ENCODE data around the gene NLRP9. TPM values are rescaled to one million over a fixed set of nuclear protein-coding genes. Genes with fewer than 3 reads are reported as not detected.

NLRP9 gene
- polyA plus RNA-seq, 1 experiment, result not detected

DNA sequence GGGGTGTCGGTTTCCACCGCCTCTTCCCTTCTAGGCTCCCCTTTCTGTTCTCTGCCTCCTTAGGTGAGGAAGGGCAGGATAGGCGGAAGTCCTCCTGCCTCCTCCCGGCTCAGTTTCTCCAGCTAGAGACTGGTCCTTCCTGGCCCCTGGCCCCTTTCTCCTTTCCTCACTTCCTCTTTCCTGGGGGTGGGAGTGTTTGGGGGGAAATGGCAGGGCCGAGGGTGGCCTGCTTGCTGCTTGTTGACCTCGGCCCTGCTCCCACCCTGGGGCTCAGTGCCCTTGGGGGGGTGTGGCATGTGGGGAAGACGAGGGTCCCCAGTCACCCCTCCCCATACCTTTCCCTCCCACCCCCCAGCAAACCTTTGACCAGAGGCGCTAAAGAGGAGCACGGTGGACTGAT, 78.4 kb downstream of the NLRP9 start:
- ChIA-PET POLR2A (interaction anchor here (0.7 kb wide), 1 partner anchor 10 kb away, joined by 7 read pairs; no protein-coding TSS in a partner anchor), CTCF (interaction anchor here (0.6 to 2.3 kb wide), 3 partner anchors 12 to 27 kb away, joined by 3 to 8 read pairs (median 5); no protein-coding TSS in a partner anchor)
- Histone ChIP-seq H3K9me3 (ENCODE audit: control insufficient read depth, insufficient read depth, low read length) (no peaks in the 10 kb centered on the region), H3K4me3 (ENCODE audit: low read depth, low read length) (no peak overlapping the region), H3K27me3 (ENCODE audit: control insufficient read depth, insufficient read depth, low read length) (no peaks in the 10 kb centered on the region), H3K27ac (ENCODE audit: low read depth, low read length) (no peak overlapping the region)
- no peak for TF ChIP-seq CTCF (IDR thresholded peaks at IDR 0.05; ENCODE audit: low read depth, low read length)
- DNase-seq (ENCODE audit: low read depth, low spot score), result no peak

DNA sequence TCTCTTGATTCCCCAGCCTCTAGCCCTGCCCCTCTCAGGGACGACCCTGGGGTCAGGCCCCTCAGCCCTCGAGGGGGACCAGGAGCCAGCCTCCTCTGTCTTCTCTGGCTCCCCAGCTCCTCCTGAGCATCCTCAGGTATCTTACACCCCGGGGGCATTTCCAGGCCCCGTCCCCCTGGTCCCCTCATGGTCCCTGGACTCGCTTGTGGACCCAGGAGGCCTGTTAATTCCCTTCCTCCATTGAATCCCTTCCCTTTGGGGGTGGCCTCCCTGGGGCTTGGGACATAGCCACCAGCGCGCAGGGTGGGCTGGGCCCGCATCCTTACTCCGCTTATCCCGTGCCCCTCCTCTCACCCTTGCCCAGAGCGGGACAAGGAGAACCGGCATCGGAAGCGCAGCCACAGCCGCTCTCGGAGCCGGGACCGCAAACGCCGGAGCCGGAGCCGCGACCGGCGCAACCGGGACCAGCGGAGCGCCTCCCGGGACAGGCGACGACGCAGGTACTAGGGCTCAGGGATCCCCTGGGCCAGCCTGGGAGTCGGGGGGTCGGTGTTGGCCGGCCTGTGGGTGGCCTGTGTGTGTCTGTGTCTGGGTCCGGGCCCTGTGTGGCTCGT, 79.2 kb downstream of the NLRP9 start:
- CTCF ChIA-PET, result interaction anchor here (1.0 to 2.3 kb wide), 2 partner anchors 13 to 26 kb away, joined by 3 to 8 read pairs; no protein-coding TSS in a partner anchor
- H3K27ac ChIP-seq (ENCODE audit: low read depth, low read length), result no peak overlapping the region
- H3K4me3 ChIP-seq (ENCODE audit: low read depth, low read length), result no peak overlapping the region
- no peaks in the 10 kb centered on the region for H3K27me3 ChIP-seq (ENCODE audit: control insufficient read depth, insufficient read depth, low read length)
- TF ChIP-seq CTCF (IDR thresholded peaks at IDR 0.05; ENCODE audit: low read depth, low read length), result no peak
- POLR2A ChIA-PET, result no interaction called here
- no peak for DNase-seq (ENCODE audit: low read depth, low spot score)
- no peaks in the 10 kb centered on the region for H3K9me3 ChIP-seq (ENCODE audit: control insufficient read depth, insufficient read depth, low read length)

Small RNA genes within 50 kb of the gene (small RNA-seq; reads per million reads assigned to genes)
- gene AC010525.2 (ENCODE audit: insufficient read length, low read depth), result not detected

Other genes starting within 250 kb of the NLRP9 start
- 2.1 and 3.1 TPM in 2 replicates for gene SSC5D, start 250.0 kb downstream of the NLRP9 start, polyA plus RNA-seq (2011; rRNA removed)
- 0.10 and 0.15 TPM in 2 replicates for gene SBK2, start 201.3 kb downstream of the NLRP9 start, polyA plus RNA-seq (2011; rRNA removed)
- not detected in 2 replicates for gene SBK3, start 192.9 kb downstream of the NLRP9 start, polyA plus RNA-seq (2011; rRNA removed)
- gene ZNF579, start 157.6 kb downstream of the NLRP9 start, polyA plus RNA-seq (2011; rRNA removed), result 4.2 and 5.1 TPM in 2 replicates
- 3.7 and 4.5 TPM in 2 replicates for gene FIZ1, start 138.9 kb downstream of the NLRP9 start, polyA plus RNA-seq (2011; rRNA removed)
- gene ZNF524, start 138.1 kb downstream of the NLRP9 start, polyA plus RNA-seq (2011; rRNA removed), result 2.6 and 3.5 TPM in 2 replicates
- 0.88 and 1.4 TPM in 2 replicates for gene ZNF865, start 132.8 kb downstream of the NLRP9 start, polyA plus RNA-seq (2011; rRNA removed)
- gene ZNF784, start 113.8 kb downstream of the NLRP9 start, polyA plus RNA-seq (2011; rRNA removed), result 1.9 and 2.8 TPM in 2 replicates
- gene ZNF580, start 97.4 kb downstream of the NLRP9 start, polyA plus RNA-seq (2011; rRNA removed), result 7.3 and 14.0 TPM in 2 replicates
- 19.1 and 22.9 TPM in 2 replicates for gene ZNF581, start 94.8 kb downstream of the NLRP9 start, polyA plus RNA-seq (2011; rRNA removed)
- gene CCDC106, start 90.2 kb downstream of the NLRP9 start, polyA plus RNA-seq (2011; rRNA removed), result 6.2 and 8.7 TPM in 2 replicates
- 90.7 and 130 TPM in 2 replicates for gene U2AF2, start 83.4 kb downstream of the NLRP9 start, polyA plus RNA-seq (2011; rRNA removed)
- gene EPN1, start 63.2 kb downstream of the NLRP9 start, polyA plus RNA-seq (2011; rRNA removed), result 32.1 and 44.1 TPM in 2 replicates
- not detected in 2 replicates for gene RFPL4A, start 20.7 kb upstream of the NLRP9 start, polyA plus RNA-seq (2011; rRNA removed)
- not detected in 2 replicates for gene RFPL4AL1, start 30.7 kb upstream of the NLRP9 start, polyA plus RNA-seq (2011; rRNA removed)
- not detected in 2 replicates for gene NLRP11, start 93.6 kb upstream of the NLRP9 start, polyA plus RNA-seq (2011; rRNA removed)
- gene NLRP4, start 98.1 kb upstream of the NLRP9 start, polyA plus RNA-seq (2011; rRNA removed), result not detected in 2 replicates
- not detected in 2 replicates for gene NLRP13, start 193.9 kb upstream of the NLRP9 start, polyA plus RNA-seq (2011; rRNA removed)
- not detected in 2 replicates for gene NLRP8, start 209.4 kb upstream of the NLRP9 start, polyA plus RNA-seq (2011; rRNA removed)
- not detected in 2 replicates for gene NLRP5, start 248.4 kb upstream of the NLRP9 start, polyA plus RNA-seq (2011; rRNA removed)